Measurements from ENCODE around the gene FUT2.

DNA sequence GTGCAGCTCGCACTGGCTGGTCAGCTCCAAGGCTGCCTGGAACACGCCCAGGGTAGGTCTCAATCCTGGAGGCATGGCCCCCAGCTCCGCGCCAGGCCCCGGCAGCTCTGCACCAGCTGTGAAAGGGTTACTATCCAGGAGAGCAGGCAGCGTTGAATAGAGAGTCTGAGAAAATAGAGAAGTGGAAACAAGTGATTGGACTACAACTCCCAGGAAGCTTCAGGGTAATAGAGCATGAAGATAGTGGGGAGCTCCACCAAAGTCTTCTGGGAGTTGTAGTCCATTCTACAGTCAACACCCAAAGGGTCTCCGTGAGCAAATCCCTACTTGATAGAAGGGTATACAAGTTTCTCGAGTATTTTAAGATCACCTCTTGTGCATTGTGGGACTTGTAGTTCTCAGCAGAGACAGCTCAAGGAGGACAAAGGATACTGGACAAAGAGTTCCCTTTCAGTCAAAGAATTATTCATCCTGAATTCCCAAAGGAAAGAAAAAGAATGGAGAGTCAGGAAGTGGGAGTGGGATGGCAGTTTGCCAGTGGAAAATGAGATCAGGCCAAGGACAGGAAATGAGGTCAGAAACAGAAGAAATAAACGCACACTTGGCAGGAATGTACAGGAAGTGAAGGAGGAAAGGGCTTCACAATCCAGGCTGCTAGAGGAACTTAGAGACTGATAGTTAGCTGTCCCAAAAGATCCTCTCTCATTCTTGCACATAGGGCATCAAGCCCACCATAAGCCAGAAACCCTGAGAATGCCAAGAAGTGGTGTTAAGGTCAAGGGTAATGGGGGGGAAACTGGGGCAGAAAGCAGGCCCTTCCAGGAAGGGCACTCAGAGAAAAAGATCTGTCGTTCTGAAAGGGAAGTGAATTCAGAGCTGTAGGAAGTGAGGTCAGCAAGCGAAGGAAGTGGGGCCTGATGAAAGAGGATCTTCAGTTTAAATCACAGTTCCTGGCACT, 29.3 kb downstream of the FUT2 start:
- TF ChIP-seq, protein P1, sequence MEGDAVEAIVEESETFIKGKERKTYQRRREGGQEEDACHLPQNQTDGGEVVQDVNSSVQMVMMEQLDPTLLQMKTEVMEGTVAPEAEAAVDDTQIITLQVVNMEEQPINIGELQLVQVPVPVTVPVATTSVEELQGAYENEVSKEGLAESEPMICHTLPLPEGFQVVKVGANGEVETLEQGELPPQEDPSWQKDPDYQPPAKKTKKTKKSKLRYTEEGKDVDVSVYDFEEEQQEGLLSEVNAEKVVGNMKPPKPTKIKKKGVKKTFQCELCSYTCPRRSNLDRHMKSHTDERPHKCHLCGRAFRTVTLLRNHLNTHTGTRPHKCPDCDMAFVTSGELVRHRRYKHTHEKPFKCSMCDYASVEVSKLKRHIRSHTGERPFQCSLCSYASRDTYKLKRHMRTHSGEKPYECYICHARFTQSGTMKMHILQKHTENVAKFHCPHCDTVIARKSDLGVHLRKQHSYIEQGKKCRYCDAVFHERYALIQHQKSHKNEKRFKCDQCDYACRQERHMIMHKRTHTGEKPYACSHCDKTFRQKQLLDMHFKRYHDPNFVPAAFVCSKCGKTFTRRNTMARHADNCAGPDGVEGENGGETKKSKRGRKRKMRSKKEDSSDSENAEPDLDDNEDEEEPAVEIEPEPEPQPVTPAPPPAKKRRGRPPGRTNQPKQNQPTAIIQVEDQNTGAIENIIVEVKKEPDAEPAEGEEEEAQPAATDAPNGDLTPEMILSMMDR (IDR thresholded peaks at IDR 0.05), result no peak
- TF ChIP-seq POLR2A (IDR thresholded peaks at IDR 0.05) (no peak), POLR2AphosphoS5 (IDR thresholded peaks at IDR 0.05) (peak in 2 of 3 donors; percentile 17 to 27), EP300 (IDR thresholded peaks at IDR 0.05; ENCODE audit: low read depth) (peak; percentile 4)
